ENCODE data around the gene NMRK1. TPM values are rescaled to one million over a fixed set of nuclear protein-coding genes. Genes with fewer than 3 reads are reported as not detected.

Gene NMRK1
- total RNA-seq, 1 experiment from 2014 or later, result 36.2 TPM

GRCh38 chr9:75112789-75113188, 24.8 kb upstream of the NMRK1 start:
- Histone ChIP-seq H3K4me2 (no peak overlapping the region), H3K9me2 (ENCODE audit: insufficient read depth) (no peaks in the 10 kb centered on the region; the same call in 1 of the 2 replicates), H3F3A (ENCODE audit: insufficient read depth, low read depth) (peaks cover 31% of the 10 kb centered on the region), H3K27me3 (ENCODE audit: insufficient read depth, low read depth) (no peaks in the 10 kb centered on the region), H3K9me3 (ENCODE audit: insufficient read depth, low read depth) (no peaks in the 10 kb centered on the region), H3K36me3 (ENCODE audit: low read depth) (peaks cover 2% of the 10 kb centered on the region; the same call in 1 of the 2 replicates), H3K27ac (no peak overlapping the region), H3K79me2 (ENCODE audit: low read depth) (peaks cover 42% of the 10 kb centered on the region), H4K20me1 (ENCODE audit: insufficient read depth) (no peaks in the 10 kb centered on the region; the same call in 1 of the 2 replicates), H3K4me3 (no peak overlapping the region), H3K4me1 (replicated peaks; ENCODE audit: insufficient read depth) (peaks cover 33% of the 10 kb centered on the region), H2AFZ (no peak overlapping the region)
- intact Hi-C loops (cut with micrococcal nuclease; ENCODE audit: unreplicated experiment), result no loop called here
- TF ChIP-seq EZH2 (IDR thresholded peaks at IDR 0.05; ENCODE audit: low read depth), result no peak
- TF ChIP-seq CTCF (conservative IDR thresholded peaks at IDR 0.05), result no peak
- DNase-seq, result no peak
- POLR2A ChIA-PET (ENCODE audit: unreplicated experiment), result no interaction called here
- CTCF ChIA-PET, result no interaction called here
- BruUV-seq (replicated peaks), result no TSS peak

- peaks cover 31% of the 10 kb centered on the region for H3F3A ChIP-seq (ENCODE audit: insufficient read depth, low read depth)
- peak overlapping the region; percentile 38; the same call in 1 of the 2 replicates for H3K4me3 ChIP-seq
- H3K4me2 ChIP-seq, result peak overlapping the region; percentile 77
- no peaks in the 10 kb centered on the region for H3K9me3 ChIP-seq (ENCODE audit: insufficient read depth, low read depth)
- BruUV-seq (replicated peaks), result no TSS peak
- DNase-seq, result peak; percentile 75 to 84
- ChIA-PET CTCF (interaction anchor here (0.5 kb wide), 1 partner anchor 1259 kb away, joined by 4 read pairs; no protein-coding TSS in a partner anchor), POLR2A (ENCODE audit: unreplicated experiment) (interaction anchor here (0.7 kb wide), 1 partner anchor 1210 kb away, joined by 3 read pairs; no protein-coding TSS in a partner anchor)
- peaks cover 33% of the 10 kb centered on the region for H3K4me1 ChIP-seq (replicated peaks; ENCODE audit: insufficient read depth)
- peak overlapping the region; percentile 41; the same call in 1 of the 2 replicates for H2AFZ ChIP-seq
- H3K27me3 ChIP-seq (ENCODE audit: insufficient read depth, low read depth), result no peaks in the 10 kb centered on the region
- no peak for TF ChIP-seq CTCF (conservative IDR thresholded peaks at IDR 0.05)
- no peak for TF ChIP-seq EZH2 (IDR thresholded peaks at IDR 0.05; ENCODE audit: low read depth)
- peaks cover 53% of the 10 kb centered on the region for H3K79me2 ChIP-seq (ENCODE audit: low read depth)
- H3K9me2 ChIP-seq (ENCODE audit: insufficient read depth), result no peaks in the 10 kb centered on the region; the same call in 1 of the 2 replicates
- H3K36me3 ChIP-seq (ENCODE audit: low read depth), result no peaks in the 10 kb centered on the region
- intact Hi-C loops (cut with micrococcal nuclease; ENCODE audit: unreplicated experiment), result loop anchor here (2.0 kb wide), 1 partner anchor 22 kb away; the partner anchor contains the start of genes NMRK1 and OSTF1
- H3K27ac ChIP-seq, result peak overlapping the region; percentile 93
- no peaks in the 10 kb centered on the region for H4K20me1 ChIP-seq (ENCODE audit: insufficient read depth)
Measured at GRCh38 chr9:75111019-75111622, 23.2 kb upstream of the NMRK1 start.

GRCh38 chr9:75109210-75109839, 21.4 kb upstream of the NMRK1 start:
- no peaks in the 10 kb centered on the region for H3K36me3 ChIP-seq (ENCODE audit: low read depth)
- peaks cover 33% of the 10 kb centered on the region for H3K4me1 ChIP-seq (replicated peaks; ENCODE audit: insufficient read depth)
- peak overlapping the region; percentile 93 for H3K27ac ChIP-seq
- no peak overlapping the region for H3K4me3 ChIP-seq
- ChIA-PET CTCF (no interaction called here), POLR2A (ENCODE audit: unreplicated experiment) (no interaction called here)
- no peak overlapping the region for H3K4me2 ChIP-seq
- H3K27me3 ChIP-seq (ENCODE audit: insufficient read depth, low read depth), result no peaks in the 10 kb centered on the region
- peaks cover 31% of the 10 kb centered on the region for H3F3A ChIP-seq (ENCODE audit: insufficient read depth, low read depth)
- H2AFZ ChIP-seq, result no peak overlapping the region
- peaks cover 62% of the 10 kb centered on the region for H3K79me2 ChIP-seq (ENCODE audit: low read depth)
- DNase-seq, result no peak
- BruUV-seq (replicated peaks), result no TSS peak
- H4K20me1 ChIP-seq (ENCODE audit: insufficient read depth), result no peaks in the 10 kb centered on the region
- intact Hi-C loops (cut with micrococcal nuclease; ENCODE audit: unreplicated experiment), result no loop called here
- H3K9me2 ChIP-seq (ENCODE audit: insufficient read depth), result no peaks in the 10 kb centered on the region; the same call in 1 of the 2 replicates
- no peaks in the 10 kb centered on the region for H3K9me3 ChIP-seq (ENCODE audit: insufficient read depth, low read depth)
- TF ChIP-seq CTCF (conservative IDR thresholded peaks at IDR 0.05), result no peak

All from PC-9 (cell line).